Stimulated activated CD8-positive, alpha-beta memory T cell treated with anti-CD3 and anti-CD28 coated beads, Interleukin-15, amount 100 ng/mL, for 48 hours (primary cell): ENCODE results near the gene SPDYC.
"Not testable (repeated sequence)": the region's sequence is repeated elsewhere in the genome, so short reads cannot be mapped to it uniquely, and the experiment has no call there.

Experiments
- DNase-seq, 2 donors: peaks; one replicate each; pipeline ENCODE4 v3.0.0-alpha.2; 2020; ENCODE audit warnings: low read depth in 2 of 2

Gene SPDYC

GRCh38 chr11:65134240-65134951 is 35.6 kb upstream of the SPDYC start, which contains the start of gene SYVN1:
Gene SYVN1 (minus strand): TSS chr11:65134519. CDS start chr11:65133601, 918 bp downstream.
- DNase-seq, result peak; percentile 84 to 86

- peak; percentile 70 to 73 for DNase-seq
Measured at GRCh38 chr11:65134952-65135632, 34.9 kb upstream of the SPDYC start.

GRCh38 chr11:65135633-65136145 is 34.3 kb upstream of the SPDYC start:
- no peak for DNase-seq

- no peak for DNase-seq
Measured at GRCh38 chr11:65136515-65137096, 33.4 kb upstream of the SPDYC start.

GRCh38 chr11:65141896-65142494 is 28.0 kb upstream of the SPDYC start:
- no peak for DNase-seq

- DNase-seq, result no peak
Measured at GRCh38 chr11:65147352-65148075, 22.5 kb upstream of the SPDYC start.

GRCh38 chr11:65148657-65149056 is 21.4 kb upstream of the SPDYC start:
- no peak for DNase-seq

GRCh38 chr11:65150131-65150508 is 19.9 kb upstream of the SPDYC start:
- DNase-seq, result not testable (repeated sequence)

GRCh38 chr11:65150509-65151299 is 19.3 kb upstream of the SPDYC start:
- peak; percentile 17 to 41 for DNase-seq

- no peak for DNase-seq
Measured at GRCh38 chr11:65151331-65151899, 18.6 kb upstream of the SPDYC start.

GRCh38 chr11:65152122-65152521 is 17.9 kb upstream of the SPDYC start:
- DNase-seq, result no peak

GRCh38 chr11:65156256-65156655 is 13.8 kb upstream of the SPDYC start:
- no peak for DNase-seq

- DNase-seq, result no peak
Measured at GRCh38 chr11:65156926-65157325, 13.1 kb upstream of the SPDYC start.

- DNase-seq, result no peak
Measured at GRCh38 chr11:65157336-65157735, 12.7 kb upstream of the SPDYC start.

- no peak for DNase-seq
Measured at GRCh38 chr11:65159012-65159411, 11.0 kb upstream of the SPDYC start.

- no peak for DNase-seq
Measured at GRCh38 chr11:65160643-65161042, 9.4 kb upstream of the SPDYC start.

- DNase-seq, result no peak
Measured at GRCh38 chr11:65163684-65164083, 6.3 kb upstream of the SPDYC start.

- DNase-seq, result no peak
Measured at GRCh38 chr11:65165410-65166317, 4.4 kb upstream of the SPDYC start.

- DNase-seq, result no peak
Measured at GRCh38 chr11:65166893-65167292, 3.1 kb upstream of the SPDYC start.
